PFSK-1 (cell line): Measurements from ENCODE around the gene GPC3.

ENCODE experiments used
- FOXP2 ChIP-seq: optimal IDR thresholded peaks from 2 replicates; pipeline ENCODE3; 2011; ENCODE audit warnings: borderline replicate concordance, control low read depth, inconsistent platforms; ENCODE audit not compliant: insufficient read depth; ENCODE audit errors: extremely low read length, extremely low read depth
- POLR2AphosphoS5 ChIP-seq: IDR thresholded peaks from 2 replicates; pipeline ENCODE4 v1.6.1; 2012; ENCODE audit warnings: low read depth, mild to moderate bottlenecking, control low read depth, low read length, moderate library complexity
- TAF1 ChIP-seq: IDR thresholded peaks from 2 replicates; pipeline ENCODE4 v1.6.1; 2012; ENCODE audit warnings: low read length, control low read depth, borderline replicate concordance; ENCODE audit not compliant: insufficient read depth
- TF ChIP-seq, protein P1 (sequence below), 2 experiments: IDR thresholded peaks; 2 replicates each; pipeline versions ENCODE4 v1.6.1 to v1.8.0; 2011 to 2012; ENCODE audit warnings: low read depth in 2 of 2, low read length in 2 of 2, control low read depth in 1 of 2, inconsistent platforms in 1 of 2, mild to moderate bottlenecking in 1 of 2, moderate library complexity in 1 of 2; ENCODE audit not compliant: insufficient read depth in 1 of 2

DNA sequence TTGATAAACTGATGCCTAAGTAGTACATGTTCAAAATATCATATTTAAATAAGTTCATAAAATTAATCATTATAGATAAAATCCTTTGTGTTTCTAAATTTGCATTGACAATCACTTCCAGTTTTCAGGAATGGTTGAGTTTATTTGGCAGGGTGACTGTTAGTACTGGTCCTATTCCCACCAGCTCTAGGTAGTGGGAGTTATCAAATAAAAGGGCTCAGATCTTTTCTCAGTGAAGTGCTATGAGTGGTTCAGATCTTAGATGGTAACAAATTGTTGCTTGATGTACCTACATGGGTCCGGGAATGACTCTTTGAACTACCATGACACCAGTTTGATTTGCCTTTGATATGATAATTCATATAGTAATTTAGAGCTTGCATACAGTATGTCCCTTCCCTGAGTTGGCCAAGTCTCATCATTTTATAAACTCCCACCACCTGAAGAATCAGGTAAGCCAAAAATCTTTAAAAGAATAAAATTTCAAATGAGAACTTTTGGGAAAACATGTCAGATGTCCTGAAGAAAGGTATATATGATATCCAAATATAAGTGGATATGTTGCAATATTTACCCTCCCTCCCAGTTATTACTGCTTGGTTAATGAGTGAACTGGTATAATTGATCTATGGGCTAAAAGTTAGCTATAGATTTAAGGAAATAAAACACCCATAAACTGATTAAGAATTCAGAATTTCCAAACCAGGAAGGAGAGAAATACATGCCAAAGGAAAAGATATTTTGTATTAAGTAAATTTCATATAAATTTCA, 28.6 kb downstream of the GPC3 start:
- TF ChIP-seq, protein P1, sequence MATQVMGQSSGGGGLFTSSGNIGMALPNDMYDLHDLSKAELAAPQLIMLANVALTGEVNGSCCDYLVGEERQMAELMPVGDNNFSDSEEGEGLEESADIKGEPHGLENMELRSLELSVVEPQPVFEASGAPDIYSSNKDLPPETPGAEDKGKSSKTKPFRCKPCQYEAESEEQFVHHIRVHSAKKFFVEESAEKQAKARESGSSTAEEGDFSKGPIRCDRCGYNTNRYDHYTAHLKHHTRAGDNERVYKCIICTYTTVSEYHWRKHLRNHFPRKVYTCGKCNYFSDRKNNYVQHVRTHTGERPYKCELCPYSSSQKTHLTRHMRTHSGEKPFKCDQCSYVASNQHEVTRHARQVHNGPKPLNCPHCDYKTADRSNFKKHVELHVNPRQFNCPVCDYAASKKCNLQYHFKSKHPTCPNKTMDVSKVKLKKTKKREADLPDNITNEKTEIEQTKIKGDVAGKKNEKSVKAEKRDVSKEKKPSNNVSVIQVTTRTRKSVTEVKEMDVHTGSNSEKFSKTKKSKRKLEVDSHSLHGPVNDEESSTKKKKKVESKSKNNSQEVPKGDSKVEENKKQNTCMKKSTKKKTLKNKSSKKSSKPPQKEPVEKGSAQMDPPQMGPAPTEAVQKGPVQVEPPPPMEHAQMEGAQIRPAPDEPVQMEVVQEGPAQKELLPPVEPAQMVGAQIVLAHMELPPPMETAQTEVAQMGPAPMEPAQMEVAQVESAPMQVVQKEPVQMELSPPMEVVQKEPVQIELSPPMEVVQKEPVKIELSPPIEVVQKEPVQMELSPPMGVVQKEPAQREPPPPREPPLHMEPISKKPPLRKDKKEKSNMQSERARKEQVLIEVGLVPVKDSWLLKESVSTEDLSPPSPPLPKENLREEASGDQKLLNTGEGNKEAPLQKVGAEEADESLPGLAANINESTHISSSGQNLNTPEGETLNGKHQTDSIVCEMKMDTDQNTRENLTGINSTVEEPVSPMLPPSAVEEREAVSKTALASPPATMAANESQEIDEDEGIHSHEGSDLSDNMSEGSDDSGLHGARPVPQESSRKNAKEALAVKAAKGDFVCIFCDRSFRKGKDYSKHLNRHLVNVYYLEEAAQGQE (IDR thresholded peaks at IDR 0.05; ENCODE audit: insufficient read depth in 1 of 2, low read depth in 2 of 2, low read length in 2 of 2) = no peak
- TF ChIP-seq TAF1 (no peak), POLR2AphosphoS5 (no peak), FOXP2 (no peak)
